Measurements from ENCODE around the gene C2CD2.

GRCh38 chr21:41926807-41927171 lies 27.0 kb downstream of the C2CD2 start:
- TF ChIP-seq FOSL2 (IDR thresholded peaks at IDR 0.05; ENCODE audit: borderline replicate concordance, low read depth), result no peak
- TF ChIP-seq POLR2AphosphoS5 (IDR thresholded peaks at IDR 0.05; ENCODE audit: low read depth, low read length), result no peak
- no peak for TF ChIP-seq MAX (IDR thresholded peaks at IDR 0.05; ENCODE audit: low read depth)
- no peak for TF ChIP-seq CTCF (IDR thresholded peaks at IDR 0.05)
- no peak for TF ChIP-seq IRF3 (IDR thresholded peaks at IDR 0.05; ENCODE audit: low read depth, low read length)
- no peak for TF ChIP-seq ELF1 (IDR thresholded peaks at IDR 0.05)
- no peak for TF ChIP-seq SIN3A (IDR thresholded peaks at IDR 0.05; ENCODE audit: borderline replicate concordance, low read depth, low read length)
- TF ChIP-seq GABPA (IDR thresholded peaks at IDR 0.05; ENCODE audit: low read depth), result no peak
- TF ChIP-seq EP300 (IDR thresholded peaks at IDR 0.05; ENCODE audit: borderline replicate concordance in 1 of 2, low read depth in 1 of 2, low read length in 1 of 2), result no peak
- no peak for TF ChIP-seq TCF12 (IDR thresholded peaks at IDR 0.05)
